ENCODE results near the gene FAM222A.
A peak's percentile ranks its signal among the peaks of the same experiment; 100 is the strongest.

Gene FAM222A

GRCh38 chr12:109717390-109718357, 4.0 kb downstream of the FAM222A start:
- Histone ChIP-seq H3K27me3 (no peaks in the 10 kb centered on the region), H3K9me3 (no peaks in the 10 kb centered on the region), H3K36me3 (peaks cover 78% of the 10 kb centered on the region), H3K4me1 (peaks cover 31% of the 10 kb centered on the region), H3K4me3 (ENCODE audit: low read depth, low read length) (peak overlapping the region; percentile 99)
- TF ChIP-seq CTCF (IDR thresholded peaks at IDR 0.05; ENCODE audit: low read depth, low read length) = no peak
- peak; percentile 44 for DNase-seq

GRCh38 chr12:109718390-109718789, 4.8 kb downstream of the FAM222A start:
- Histone ChIP-seq H3K4me3 (ENCODE audit: low read depth, low read length) (peak overlapping the region; percentile 99), H3K4me1 (peaks cover 32% of the 10 kb centered on the region), H3K27me3 (no peaks in the 10 kb centered on the region), H3K36me3 (peaks cover 83% of the 10 kb centered on the region), H3K9me3 (no peaks in the 10 kb centered on the region)
- peak; percentile 58 for DNase-seq
- TF ChIP-seq CTCF (IDR thresholded peaks at IDR 0.05; ENCODE audit: low read depth, low read length) = no peak

- Histone ChIP-seq H3K4me1 (peaks cover 40% of the 10 kb centered on the region), H3K4me3 (ENCODE audit: low read depth, low read length) (peak overlapping the region; percentile 99), H3K36me3 (peaks cover 93% of the 10 kb centered on the region), H3K9me3 (no peaks in the 10 kb centered on the region), H3K27me3 (no peaks in the 10 kb centered on the region)
- peak; percentile 56 for TF ChIP-seq CTCF (IDR thresholded peaks at IDR 0.05; ENCODE audit: low read depth, low read length)
- DNase-seq = peak; percentile 65
Measured at GRCh38 chr12:109719123-109720022, 5.7 kb downstream of the FAM222A start.

GRCh38 chr12:109720152-109720856, 6.7 kb downstream of the FAM222A start:
- H3K27me3 ChIP-seq = no peaks in the 10 kb centered on the region
- H3K4me3 ChIP-seq (ENCODE audit: low read depth, low read length) = peak overlapping the region; percentile 99
- H3K36me3 ChIP-seq = peaks cover 93% of the 10 kb centered on the region
- no peaks in the 10 kb centered on the region for H3K9me3 ChIP-seq
- peaks cover 47% of the 10 kb centered on the region for H3K4me1 ChIP-seq
- DNase-seq = no peak
- TF ChIP-seq CTCF (IDR thresholded peaks at IDR 0.05; ENCODE audit: low read depth, low read length) = no peak

GRCh38 chr12:109720857-109721189, 7.2 kb downstream of the FAM222A start:
- H3K4me1 ChIP-seq = peaks cover 47% of the 10 kb centered on the region
- no peak for DNase-seq
- no peaks in the 10 kb centered on the region for H3K27me3 ChIP-seq
- no peaks in the 10 kb centered on the region for H3K9me3 ChIP-seq
- TF ChIP-seq CTCF (IDR thresholded peaks at IDR 0.05; ENCODE audit: low read depth, low read length) = no peak
- H3K36me3 ChIP-seq = peaks cover 93% of the 10 kb centered on the region
- H3K4me3 ChIP-seq (ENCODE audit: low read depth, low read length) = peak overlapping the region; percentile 99
